PC-9 (cell line): Measurements from ENCODE around the gene KCNAB3.

ENCODE experiments used
- CTCF ChIP-seq: fragments of 200-600 bp; sonication (generic); conservative IDR thresholded peaks from 2 replicates; pipeline ENCODE4 v1.6.1; 2017; ENCODE audit warnings: mixed run types, antibody characterized with exemption, mild to moderate bottlenecking, moderate library complexity
- EZH2 ChIP-seq: fragments of 200-600 bp; sonication (generic); IDR thresholded peaks from 2 replicates; pipeline ENCODE4 v1.8.0; 2017; ENCODE audit warnings: antibody characterized with exemption, low read depth

- TF ChIP-seq CTCF = no peak
- TF ChIP-seq EZH2 = no peak
Observed at GRCh38 chr17:7887482-7888183, 42.0 kb downstream of the KCNAB3 start.
